Measurements from ENCODE around the gene ACAP3.

The ACAP3 gene

GRCh38 chr1:1325288-1326074 lies 17.8 kb upstream of the ACAP3 start:
- Histone ChIP-seq H3K4me1 (ENCODE audit: control insufficient read depth in 2 of 2, insufficient read depth in 1 of 2, low read depth in 1 of 2, low read length in 2 of 2) (peaks cover 18% of the 10 kb centered on the region in 2 donors), H2AFZ (ENCODE audit: low read length) (peak overlapping the region; percentile 93), H2BK12ac (ENCODE audit: low read length) (peak overlapping the region; percentile 16), H3K18ac (ENCODE audit: low read length) (peak overlapping the region; percentile 92), H3K23ac (ENCODE audit: low read depth, low read length, poor library complexity) (peak overlapping the region; percentile 89), H3K36me3 (replicated peaks in 1 of 2; ENCODE audit: control insufficient read depth in 2 of 2, insufficient read depth in 2 of 2, low read length in 2 of 2) (peaks cover 22 to 54% of the 10 kb centered on the region in 2 donors), H4K91ac (ENCODE audit: low read depth, low read length, poor library complexity) (no peak overlapping the region), H3K4me3 (ENCODE audit: low read length in 2 of 2) (peak overlapping the region; percentile 90 to 97), H3K4ac (ENCODE audit: low read length) (peak overlapping the region; percentile 76), H3K79me1 (ENCODE audit: low read depth, low read length) (peaks cover 50% of the 10 kb centered on the region), H3K27ac (replicated peaks; ENCODE audit: low read length) (no peak overlapping the region), H3K9me3 (replicated peaks in 1 of 2; ENCODE audit: control insufficient read depth in 2 of 2, insufficient read depth in 1 of 2, low read depth in 1 of 2, low read length in 2 of 2) (peaks cover 0 to 9% of the 10 kb centered on the region in 2 donors), H3K4me2 (ENCODE audit: insufficient read depth, low read length, poor library complexity, severe bottlenecking) (peak overlapping the region; percentile 98), H2BK5ac (ENCODE audit: low read length) (peak overlapping the region; percentile 94), H3K14ac (ENCODE audit: low read length) (no peak overlapping the region), H2BK120ac (ENCODE audit: low read depth, low read length) (peak overlapping the region; percentile 72), H2BK15ac (ENCODE audit: low read length) (no peak overlapping the region), H3K27me3 (ENCODE audit: control insufficient read depth in 3 of 3, insufficient read depth in 3 of 3, low read depth in 1 of 3, low read length in 3 of 3) (peaks cover 0 to 2% (median 0%) of the 10 kb centered on the region in 3 experiments), H4K8ac (ENCODE audit: low read depth, low read length) (peak overlapping the region; percentile 23), H2AK5ac (ENCODE audit: low read depth, low read length) (peak overlapping the region; percentile 95), H3K9ac (ENCODE audit: low read depth, low read length, poor library complexity) (peak overlapping the region; percentile 97)
- WGBS, 2 donors (ENCODE audit: extremely low coverage in 2 of 2, insufficient read length in 2 of 2, insufficient replicate concordance in 1 of 2), result no CpG with 5 or more reads among the region's 16 CpGs
- DNase-seq (ENCODE audit: low spot score), result no peak

- Histone ChIP-seq H3K27ac (replicated peaks; ENCODE audit: low read length) (no peak within 1 kb of the TSS), H2BK12ac (ENCODE audit: low read length) (peak within 1 kb of the TSS; percentile 16), H3K9ac (ENCODE audit: low read depth, low read length, poor library complexity) (peak within 1 kb of the TSS; percentile 97), H3K9me3 (replicated peaks in 1 of 2; ENCODE audit: control insufficient read depth in 2 of 2, insufficient read depth in 1 of 2, low read depth in 1 of 2, low read length in 2 of 2) (peaks cover 0 to 4% of the 10 kb centered on the region in 2 donors), H2BK15ac (ENCODE audit: low read length) (peak within 1 kb of the TSS; percentile 89), H2BK5ac (ENCODE audit: low read length) (peak within 1 kb of the TSS; percentile 94), H3K36me3 (replicated peaks in 1 of 2; ENCODE audit: control insufficient read depth in 2 of 2, insufficient read depth in 2 of 2, low read length in 2 of 2) (peaks cover 22 to 62% of the 10 kb centered on the region in 2 donors), H4K8ac (ENCODE audit: low read depth, low read length) (peak within 1 kb of the TSS; percentile 23), H3K14ac (ENCODE audit: low read length) (peak within 1 kb of the TSS; percentile 94), H3K4me1 (ENCODE audit: control insufficient read depth in 2 of 2, insufficient read depth in 1 of 2, low read depth in 1 of 2, low read length in 2 of 2) (peaks cover 14 to 16% of the 10 kb centered on the region in 2 donors), H3K4me3 (ENCODE audit: low read length in 2 of 2) (peak within 1 kb of the TSS; percentile 97 to 99), H3K27me3 (ENCODE audit: control insufficient read depth in 3 of 3, insufficient read depth in 3 of 3, low read depth in 1 of 3, low read length in 3 of 3) (peaks cover 0 to 2% (median 0%) of the 10 kb centered on the region in 3 experiments), H2AK5ac (ENCODE audit: low read depth, low read length) (peak within 1 kb of the TSS; percentile 99), H3K4me2 (ENCODE audit: insufficient read depth, low read length, poor library complexity, severe bottlenecking) (peak within 1 kb of the TSS; percentile 98), H2BK120ac (ENCODE audit: low read depth, low read length) (peak within 1 kb of the TSS; percentile 72), H4K91ac (ENCODE audit: low read depth, low read length, poor library complexity) (no peak within 1 kb of the TSS), H3K4ac (ENCODE audit: low read length) (peak within 1 kb of the TSS; percentile 76), H3K18ac (ENCODE audit: low read length) (peak within 1 kb of the TSS; percentile 92), H3K79me1 (ENCODE audit: low read depth, low read length) (peaks cover 54% of the 10 kb centered on the region), H2AFZ (ENCODE audit: low read length) (peak within 1 kb of the TSS; percentile 93), H3K23ac (ENCODE audit: low read depth, low read length, poor library complexity) (peak within 1 kb of the TSS; percentile 91)
- peak; percentile 89 for DNase-seq (ENCODE audit: low spot score)
- no CpG with 5 or more reads among the region's 84 CpGs for WGBS, 2 donors (ENCODE audit: extremely low coverage in 2 of 2, insufficient read length in 2 of 2, insufficient replicate concordance in 1 of 2)
These were observed 17.0 kb upstream of the ACAP3 start, which contains the start of the genes CPTP and INTS11 for GRCh38 chr1:1324524-1325287. CPTP (plus strand) TSS chr1:1324802; CDS start chr1:1326911, 2,109 bp downstream. INTS11 (minus strand) TSS chr1:1324660; CDS start chr1:1324608, 52 bp downstream.

GRCh38 chr1:1324084-1324523 lies 16.4 kb upstream of the ACAP3 start:
- Histone ChIP-seq H3K79me1 (ENCODE audit: low read depth, low read length) (peaks cover 56% of the 10 kb centered on the region), H3K36me3 (replicated peaks in 1 of 2; ENCODE audit: control insufficient read depth in 2 of 2, insufficient read depth in 2 of 2, low read length in 2 of 2) (peaks cover 23 to 66% of the 10 kb centered on the region in 2 donors), H3K9ac (ENCODE audit: low read depth, low read length, poor library complexity) (peak overlapping the region; percentile 97), H3K27me3 (ENCODE audit: control insufficient read depth in 3 of 3, insufficient read depth in 3 of 3, low read depth in 1 of 3, low read length in 3 of 3) (no peaks in the 10 kb centered on the region), H3K4me3 (ENCODE audit: low read length in 2 of 2) (peak overlapping the region; percentile 97 to 99), H4K91ac (ENCODE audit: low read depth, low read length, poor library complexity) (no peak overlapping the region), H2BK120ac (ENCODE audit: low read depth, low read length) (no peak overlapping the region), H3K23ac (ENCODE audit: low read depth, low read length, poor library complexity) (peak overlapping the region; percentile 91), H2AFZ (ENCODE audit: low read length) (peak overlapping the region; percentile 93), H2BK5ac (ENCODE audit: low read length) (no peak overlapping the region), H2AK5ac (ENCODE audit: low read depth, low read length) (peak overlapping the region; percentile 99), H3K9me3 (replicated peaks in 1 of 2; ENCODE audit: control insufficient read depth in 2 of 2, insufficient read depth in 1 of 2, low read depth in 1 of 2, low read length in 2 of 2) (no peaks in the 10 kb centered on the region), H3K14ac (ENCODE audit: low read length) (peak overlapping the region; percentile 94), H3K4me2 (ENCODE audit: insufficient read depth, low read length, poor library complexity, severe bottlenecking) (peak overlapping the region; percentile 66), H2BK15ac (ENCODE audit: low read length) (peak overlapping the region; percentile 89), H3K4me1 (ENCODE audit: control insufficient read depth in 2 of 2, insufficient read depth in 1 of 2, low read depth in 1 of 2, low read length in 2 of 2) (peaks cover 10 to 16% of the 10 kb centered on the region in 2 donors), H3K4ac (ENCODE audit: low read length) (no peak overlapping the region), H4K8ac (ENCODE audit: low read depth, low read length) (no peak overlapping the region), H2BK12ac (ENCODE audit: low read length) (no peak overlapping the region), H3K18ac (ENCODE audit: low read length) (peak overlapping the region; percentile 59), H3K27ac (replicated peaks; ENCODE audit: low read length) (no peak overlapping the region)
- no CpG with 5 or more reads among the region's 41 CpGs for WGBS, 2 donors (ENCODE audit: extremely low coverage in 2 of 2, insufficient read length in 2 of 2, insufficient replicate concordance in 1 of 2)
- DNase-seq (ENCODE audit: low spot score), result no peak

Data from neuronal stem cell (in vitro differentiated cells).